Ectodermal cell (in vitro differentiated cells): ENCODE measurements around the gene TMEM171.

Source experiments
- H3K27ac ChIP-seq: 2 replicates; pipeline ENCODE4 v1.7.0; 2013; ENCODE audit warnings: mild to moderate bottlenecking, low read depth, low read length; ENCODE audit not compliant: insufficient read depth, poor library complexity, severe bottlenecking
- H3K27me3 ChIP-seq: 2 replicates; pipeline ENCODE4 v1.7.0; 2013; ENCODE audit warnings: mild to moderate bottlenecking, low read length; ENCODE audit not compliant: insufficient read depth, control insufficient read depth, poor library complexity, severe bottlenecking
- H3K36me3 ChIP-seq: one replicate; pipeline ENCODE4 v1.7.0; 2013; ENCODE audit warnings: low read length; ENCODE audit not compliant: control insufficient read depth, insufficient read depth
- H3K4me1 ChIP-seq: one replicate; pipeline ENCODE4 v1.7.0; 2013; ENCODE audit warnings: low read length; ENCODE audit not compliant: control insufficient read depth, insufficient read depth
- H3K4me3 ChIP-seq: 2 replicates; pipeline ENCODE4 v1.7.0; 2013; ENCODE audit warnings: low read depth, low read length, control low read depth; ENCODE audit not compliant: insufficient read depth
- H3K9me3 ChIP-seq: 2 replicates; pipeline ENCODE4 v1.7.0; 2013; ENCODE audit warnings: mild to moderate bottlenecking, low read length, moderate library complexity; ENCODE audit not compliant: control insufficient read depth
- WGBS, 2 experiments: methylation state at CpG; one replicate each; pipeline ENCODE4 v1.1.7; 2013; ENCODE audit warnings: missing lambda C conversion rate in 2 of 2; 5-methylcytosine and 5-hydroxymethylcytosine counted together

TMEM171 gene

DNA sequence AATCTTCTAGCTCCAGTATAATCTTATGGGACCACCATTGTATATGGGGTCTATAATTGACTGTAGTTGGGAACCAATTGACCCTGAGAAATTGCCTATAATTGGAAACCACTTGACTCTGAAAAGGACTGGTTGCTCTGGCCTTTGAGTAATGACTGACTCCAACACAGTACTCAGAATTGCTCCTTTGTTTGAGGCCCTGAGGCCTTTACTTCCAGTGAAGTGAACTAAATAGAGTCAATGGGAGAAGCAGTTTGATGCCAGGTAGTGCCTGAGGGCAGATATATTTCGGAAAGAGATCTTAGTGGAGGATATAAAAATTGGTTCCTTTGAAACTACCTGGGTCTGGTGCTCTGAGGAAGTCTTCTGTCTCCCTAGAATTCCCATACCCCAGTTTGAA, 16.0 kb upstream of the TMEM171 start:
- no peaks in the 10 kb centered on the region for H3K36me3 ChIP-seq
- H3K27me3 ChIP-seq: no peaks in the 10 kb centered on the region
- WGBS, 2 experiments: 88 to 89% methylated on average over 1 of the region's 1 CpG
- H3K4me3 ChIP-seq: no peak overlapping the region
- no peaks in the 10 kb centered on the region for H3K4me1 ChIP-seq
- no peak overlapping the region for H3K27ac ChIP-seq
- no peaks in the 10 kb centered on the region for H3K9me3 ChIP-seq

DNA sequence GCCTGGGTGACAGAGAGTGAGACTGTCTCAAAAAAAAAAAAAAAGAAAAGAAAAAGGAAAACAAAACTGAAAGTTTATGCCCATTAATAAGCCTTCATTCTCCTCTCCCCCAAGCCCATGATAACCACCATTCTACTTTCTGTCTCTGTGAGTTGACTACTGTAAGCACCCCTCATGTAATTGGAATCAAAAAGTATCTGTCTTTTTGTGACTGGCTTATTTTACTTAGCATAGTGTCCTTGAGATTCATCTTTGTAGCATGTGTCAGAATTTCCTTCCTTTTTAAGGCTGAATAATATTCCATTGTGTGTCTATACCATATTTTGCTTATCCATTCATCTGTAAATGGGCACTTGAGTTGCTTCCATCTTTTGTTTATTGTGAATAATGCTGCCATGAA, 14.0 kb upstream of the TMEM171 start:
- no peaks in the 10 kb centered on the region for H3K9me3 ChIP-seq
- H3K27me3 ChIP-seq: no peaks in the 10 kb centered on the region
- no peaks in the 10 kb centered on the region for H3K36me3 ChIP-seq
- H3K27ac ChIP-seq: no peak overlapping the region
- H3K4me1 ChIP-seq: no peaks in the 10 kb centered on the region
- no peak overlapping the region for H3K4me3 ChIP-seq

DNA sequence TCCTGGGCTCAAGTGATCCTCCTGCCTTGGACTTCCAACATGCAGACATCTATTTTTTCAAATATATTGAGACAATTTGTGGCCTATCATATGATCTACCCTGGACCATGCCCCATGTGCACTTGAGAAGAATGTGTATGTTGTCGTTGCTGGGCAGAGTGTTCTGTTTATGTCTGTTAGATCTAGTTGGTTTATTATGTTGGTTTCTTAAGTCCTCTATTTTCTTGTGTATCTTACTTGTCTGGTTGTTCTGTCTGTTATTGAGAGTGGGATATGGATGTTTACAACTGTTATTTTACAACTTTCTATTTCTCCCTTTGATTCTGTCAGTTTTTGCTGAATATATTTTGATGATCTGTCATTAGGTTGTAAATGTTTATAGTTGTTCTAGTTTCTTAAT, 10.2 kb upstream of the TMEM171 start:
- no peak overlapping the region for H3K4me3 ChIP-seq
- no peaks in the 10 kb centered on the region for H3K9me3 ChIP-seq
- no peak overlapping the region for H3K27ac ChIP-seq
- no peaks in the 10 kb centered on the region for H3K4me1 ChIP-seq
- H3K36me3 ChIP-seq: no peaks in the 10 kb centered on the region
- no peaks in the 10 kb centered on the region for H3K27me3 ChIP-seq
- 91 to 97% methylated on average over 1 of the region's 1 CpG for WGBS, 2 experiments

DNA sequence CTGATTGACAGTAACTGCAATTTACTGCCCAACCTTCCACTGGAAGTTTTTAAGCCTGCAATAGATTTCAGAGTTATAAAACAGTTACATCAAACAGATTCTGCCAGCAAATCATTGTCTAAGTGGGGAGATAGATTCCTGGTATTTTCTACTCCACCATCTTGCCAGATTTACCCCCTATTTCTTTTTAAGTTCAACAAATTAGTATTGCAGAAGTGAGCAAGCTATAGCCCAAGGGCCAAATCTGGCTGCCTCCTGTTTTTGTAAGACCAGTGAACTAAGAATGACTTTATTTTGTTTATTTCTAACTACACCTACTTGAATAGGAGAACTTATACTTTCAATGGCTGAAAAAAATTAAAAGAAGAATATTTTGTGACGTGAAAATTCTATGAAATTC, 8.8 kb upstream of the TMEM171 start:
- 90 to 96% methylated on average over 1 of the region's 1 CpG for WGBS, 2 experiments

DNA sequence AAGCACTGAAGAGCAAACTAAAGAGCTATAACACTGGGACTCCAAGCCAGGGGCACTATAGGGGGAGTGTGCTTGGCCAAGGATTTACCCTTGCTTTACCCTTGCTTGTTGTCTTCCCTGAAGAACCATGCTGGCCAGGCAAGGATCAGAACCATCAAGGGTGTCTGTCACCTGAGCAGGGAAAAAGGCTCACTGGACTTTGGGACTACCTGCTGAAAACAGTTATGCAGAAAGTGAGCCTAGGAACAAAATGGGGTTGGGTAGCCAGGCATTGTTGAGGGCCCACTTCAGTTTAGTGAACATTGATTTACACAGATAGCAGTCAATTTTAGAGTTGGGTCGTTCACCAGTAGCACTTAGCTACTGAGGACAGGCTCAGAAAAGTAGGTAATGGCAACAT, 8.0 kb upstream of the TMEM171 start:
- no peaks in the 10 kb centered on the region for H3K36me3 ChIP-seq
- H3K4me3 ChIP-seq: no peak overlapping the region
- H3K27ac ChIP-seq: no peak overlapping the region
- H3K9me3 ChIP-seq: no peaks in the 10 kb centered on the region
- no peaks in the 10 kb centered on the region for H3K4me1 ChIP-seq
- 87 to 95% methylated on average over 1 of the region's 1 CpG for WGBS, 2 experiments
- no peaks in the 10 kb centered on the region for H3K27me3 ChIP-seq

More for the DNA sequence above, 8.8 kb upstream of the TMEM171 start:
- no peaks in the 10 kb centered on the region for H3K9me3 ChIP-seq
- H3K4me1 ChIP-seq: no peaks in the 10 kb centered on the region
- no peak overlapping the region for H3K27ac ChIP-seq
- H3K27me3 ChIP-seq: no peaks in the 10 kb centered on the region
- no peak overlapping the region for H3K4me3 ChIP-seq
- H3K36me3 ChIP-seq: no peaks in the 10 kb centered on the region

DNA sequence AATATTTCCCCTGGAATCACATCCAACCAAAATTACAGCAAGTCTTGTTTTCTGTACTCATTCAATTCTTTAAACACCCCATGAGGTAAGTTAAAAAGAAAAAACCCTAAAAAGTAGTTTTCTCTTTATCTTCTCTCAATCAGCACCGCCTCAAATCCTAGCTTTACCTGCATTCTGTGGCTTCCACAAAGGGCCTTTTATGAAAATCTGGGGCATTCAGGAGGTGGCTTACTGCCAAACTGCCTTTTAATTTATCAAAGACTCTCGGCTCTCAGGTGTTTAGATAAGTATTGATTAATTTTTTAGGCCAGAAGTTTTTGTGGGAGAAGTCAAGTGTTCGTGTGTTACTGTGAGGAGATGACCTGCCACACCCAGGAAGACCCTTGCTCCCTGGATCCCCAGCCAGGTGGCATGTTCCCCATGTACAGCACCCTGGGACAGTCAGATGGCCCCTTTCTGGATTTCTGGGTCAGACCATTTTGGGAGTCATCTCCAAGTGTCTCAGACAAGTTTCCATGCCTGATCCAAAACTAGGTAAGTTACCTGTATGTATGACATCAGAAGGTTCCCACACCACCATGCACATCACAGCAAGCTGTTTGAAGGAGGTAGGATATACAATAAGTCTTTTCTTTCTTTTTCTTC, 6.2 kb upstream of the TMEM171 start:
- Histone ChIP-seq H3K27ac (no peak overlapping the region), H3K9me3 (no peaks in the 10 kb centered on the region), H3K4me1 (no peaks in the 10 kb centered on the region), H3K4me3 (no peak overlapping the region), H3K27me3 (peaks cover 13% of the 10 kb centered on the region), H3K36me3 (no peaks in the 10 kb centered on the region)
- WGBS, 2 experiments: 91 to 95% methylated on average over 3 of the region's 3 CpGs

DNA sequence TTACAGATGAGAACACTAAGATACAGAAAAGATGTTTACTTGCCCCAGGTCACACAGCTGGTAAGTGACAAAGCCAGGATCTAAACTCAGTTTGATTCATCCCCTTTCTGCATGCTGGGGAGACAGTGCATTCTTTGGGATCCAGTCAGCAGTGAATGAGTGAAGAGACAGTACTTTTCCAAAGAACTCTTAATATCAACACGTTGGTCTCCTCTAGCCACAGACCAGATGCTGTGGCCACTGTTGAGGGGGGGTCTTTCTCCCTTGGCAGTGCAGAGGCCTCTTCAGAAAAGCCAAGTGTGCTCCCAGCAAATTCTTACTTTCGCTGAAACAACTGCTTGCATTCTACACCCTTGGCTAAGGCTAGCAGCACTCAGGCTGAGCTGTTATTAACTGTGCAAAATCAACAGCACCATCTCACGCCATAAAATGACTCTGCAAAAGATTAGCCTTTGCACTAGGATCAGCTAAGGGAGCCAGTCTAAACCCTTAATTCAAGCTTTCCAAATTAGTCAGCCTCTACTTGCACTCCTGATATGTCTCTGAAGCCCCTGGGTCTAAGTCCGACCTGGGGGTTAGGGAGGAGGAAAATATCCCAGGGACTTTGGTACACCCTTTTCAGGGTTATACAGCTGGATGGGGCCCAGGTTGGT, 4.8 kb upstream of the TMEM171 start:
- Histone ChIP-seq H3K27me3 (peaks cover 26% of the 10 kb centered on the region), H3K4me1 (no peaks in the 10 kb centered on the region), H3K36me3 (no peaks in the 10 kb centered on the region), H3K4me3 (no peak overlapping the region), H3K27ac (no peak overlapping the region), H3K9me3 (no peaks in the 10 kb centered on the region)
- WGBS, 2 experiments: 76 to 77% methylated on average over 4 of the region's 4 CpGs

DNA sequence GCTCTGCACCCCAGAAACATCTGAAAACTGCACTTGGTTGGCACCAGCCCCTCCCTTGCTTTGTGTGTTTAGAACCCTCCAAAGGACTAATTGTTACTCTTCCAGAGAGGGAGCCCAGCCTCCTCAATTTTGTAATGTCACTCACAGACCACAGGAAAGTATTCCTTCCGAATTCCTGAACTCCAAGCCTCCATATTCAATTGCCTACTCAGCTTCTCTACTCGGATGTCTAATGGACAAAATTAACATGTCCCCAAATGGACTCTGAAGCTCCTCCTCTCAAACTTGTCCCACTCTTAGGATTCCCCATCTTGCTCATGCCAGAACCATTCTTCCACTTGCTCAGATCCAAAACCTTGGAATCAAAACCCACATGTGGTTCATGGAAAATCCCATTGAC, 3.9 kb upstream of the TMEM171 start:
- H3K9me3 ChIP-seq: no peaks in the 10 kb centered on the region
- H3K36me3 ChIP-seq: no peaks in the 10 kb centered on the region
- no peak overlapping the region for H3K27ac ChIP-seq
- H3K4me3 ChIP-seq: no peak overlapping the region
- H3K27me3 ChIP-seq: peaks cover 36% of the 10 kb centered on the region
- peaks cover 4% of the 10 kb centered on the region for H3K4me1 ChIP-seq
- WGBS, 2 experiments: 84% methylated on average over 2 of the region's 2 CpGs

DNA sequence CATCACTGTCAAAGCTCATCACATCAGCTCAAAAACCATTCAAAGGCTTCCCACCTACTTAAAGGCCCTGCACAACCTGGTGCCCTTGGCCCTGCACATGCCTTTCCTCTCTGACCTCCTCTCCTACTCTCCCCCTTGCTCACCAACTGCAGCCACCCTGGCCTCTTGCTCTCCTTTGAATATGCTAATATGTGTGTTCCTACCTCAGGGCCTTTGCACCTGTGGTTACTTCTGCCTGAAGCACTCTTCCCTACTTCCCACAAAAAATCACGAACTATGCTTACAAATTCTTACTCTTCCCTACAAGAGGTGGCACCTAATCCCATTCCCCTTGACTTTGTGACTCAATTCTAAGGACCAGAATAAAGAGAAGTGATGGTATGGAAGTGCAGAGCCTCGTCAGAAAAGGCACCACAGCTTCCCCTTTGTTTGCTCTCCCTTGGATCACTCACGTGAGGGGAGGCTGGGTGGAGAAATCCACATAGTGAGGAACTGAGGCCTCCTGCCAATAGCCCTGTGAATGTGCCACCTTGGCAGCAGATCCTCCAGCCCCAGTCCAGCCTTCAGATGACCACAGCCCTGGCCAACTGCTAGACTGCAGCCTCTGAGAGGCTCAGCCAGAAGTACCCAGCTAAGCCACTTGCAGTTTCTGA, 3.2 kb upstream of the TMEM171 start:
- Histone ChIP-seq H3K36me3 (no peaks in the 10 kb centered on the region), H3K4me1 (peaks cover 4% of the 10 kb centered on the region), H3K4me3 (no peak overlapping the region), H3K9me3 (no peaks in the 10 kb centered on the region), H3K27me3 (peaks cover 43% of the 10 kb centered on the region), H3K27ac (no peak overlapping the region)
- 78 to 85% methylated on average over 3 of the region's 3 CpGs for WGBS, 2 experiments

DNA sequence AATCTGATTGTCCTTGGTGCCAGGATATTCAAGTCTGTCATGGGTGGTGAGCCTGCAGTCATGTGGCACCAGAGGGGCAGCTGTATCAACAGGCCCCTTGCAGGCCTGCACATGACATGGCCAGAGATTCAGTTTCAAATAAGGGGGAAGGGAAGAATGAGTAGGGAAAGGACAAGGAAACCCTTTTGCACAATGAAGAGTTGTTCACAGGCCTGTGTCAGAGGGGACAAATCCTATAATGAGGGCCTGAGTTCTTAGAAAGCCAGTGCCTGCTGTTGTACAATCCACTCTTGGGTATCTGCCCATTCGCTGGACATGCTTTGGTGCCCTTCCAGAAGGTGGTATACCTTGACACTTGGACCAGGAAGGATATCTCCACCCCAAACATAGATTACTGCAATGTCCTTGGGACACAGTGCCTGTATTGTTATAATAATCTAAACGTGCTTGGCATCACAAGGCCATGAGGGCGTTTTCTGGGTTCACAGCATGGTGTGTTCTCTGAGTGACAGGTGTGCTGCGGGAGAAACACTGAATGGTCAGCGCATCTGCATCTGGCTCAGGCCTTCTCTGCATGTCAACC, 1.9 kb upstream of the TMEM171 start:
- WGBS, 2 experiments: 88 to 90% methylated on average over 5 of the region's 5 CpGs
- peaks cover 4% of the 10 kb centered on the region for H3K4me1 ChIP-seq
- H3K9me3 ChIP-seq: no peaks in the 10 kb centered on the region
- no peaks in the 10 kb centered on the region for H3K36me3 ChIP-seq
- peaks cover 53% of the 10 kb centered on the region for H3K27me3 ChIP-seq
- H3K4me3 ChIP-seq: no peak overlapping the region
- no peak overlapping the region for H3K27ac ChIP-seq
